HepG2 (cell line): ENCODE measurements around the gene C1QTNF1. TPM values are rescaled to one million over a fixed set of nuclear protein-coding genes. Genes with fewer than 3 reads are reported as not detected.

ENCODE experiments used
- ATAC-seq: fragments of 200-7000 bp; cut with Tn5 transposase; 3 replicates; pipeline ENCODE4 v1.9.1; 2020; ENCODE audit warnings: mild to moderate bottlenecking, moderate library complexity
- BruUV-seq: library from RNA; stranded (reverse); fragments of 400-500 nt; replicated peaks from 2 replicates; lab custom pipeline; 2021; lab: Mats Ljungman, UMichigan
- CTCF ChIA-PET: fragments of 300-600 bp; formaldehyde crosslinking; extraction: SDS; loops from one replicate; lab custom pipeline; 2021; ENCODE audit warnings: low total read pairs, inconsistent platforms, low intra/inter-chr PET ratio; lab: Yijun Ruan, JAX
- POLR2A ChIA-PET: fragments of 350-600 bp; sonication (Branson Sonifier 250); formaldehyde crosslinking; loops from one replicate; lab custom pipeline; 2020; ENCODE audit warnings: antibody characterized with exemption, inconsistent platforms; lab: Yijun Ruan, JAX
- DNase-seq: peaks from one replicate; pipeline ENCODE4 v3.0.0-alpha.2; 2015; ENCODE audit warnings: low spot score
- FAIRE-seq: peaks from 3 replicates; lab custom pipeline; 2011; peaks lifted over from hg19 to GRCh38; lab: Jason Lieb, UNC
- H2AFZ ChIP-seq: one replicate; pipeline ENCODE4 v1.6.1; 2011; ENCODE audit warnings: low read length, inconsistent platforms
- H3K27ac ChIP-seq: fragments of 300-600 bp; 3 replicates; pipeline ENCODE4 v1.8.0; 2011; ENCODE audit warnings: mixed run types, mild to moderate bottlenecking, mixed read lengths, low read length, inconsistent platforms; ENCODE audit not compliant: insufficient read depth; ENCODE audit errors: extremely low read length
- H3K27me3 ChIP-seq, 2 experiments: fragments of 200-600 bp in 1 of 2; 2 replicates in 1 of 2; 3 replicates in 1 of 2; pipeline versions ENCODE4 v1.6.0 to v1.8.0; 2011; ENCODE audit warnings: low read length in 2 of 2, mild to moderate bottlenecking in 2 of 2, moderate library complexity in 2 of 2, inconsistent platforms in 1 of 2; ENCODE audit not compliant: insufficient read depth in 2 of 2, control insufficient read depth in 1 of 2
- H3K36me3 ChIP-seq, 2 experiments: fragments of 200-600 bp in 1 of 2; replicated peaks in 1 of 2; 2 replicates in 1 of 2; 3 replicates in 1 of 2; pipeline versions ENCODE4 v1.5.1 to v1.8.0; 2011; ENCODE audit warnings: low read length in 2 of 2, inconsistent platforms in 1 of 2; ENCODE audit not compliant: insufficient read depth in 2 of 2, control insufficient read depth in 1 of 2
- H3K4me1 ChIP-seq: 2 replicates; pipeline ENCODE4 v1.5.1; 2012; ENCODE audit warnings: low read length, inconsistent platforms; ENCODE audit not compliant: insufficient read depth
- H3K4me2 ChIP-seq: 2 replicates; pipeline ENCODE4 v1.6.0; 2011; ENCODE audit warnings: low read depth, low read length, inconsistent platforms
- H3K4me3 ChIP-seq, 3 experiments: fragments of 200-600 bp in 1 of 3; sonication (generic), shearing (Covaris generic) in 1 of 3; replicated peaks in 1 of 3; 2 replicates each; pipeline ENCODE4 v1.5.1; 2011 to 2016; ENCODE audit warnings: low read length in 3 of 3, inconsistent platforms in 2 of 3, low read depth in 2 of 3, mild to moderate bottlenecking in 2 of 3, control low read depth in 1 of 3, mixed read lengths in 1 of 3; ENCODE audit not compliant: insufficient read depth in 1 of 3
- H3K79me2 ChIP-seq: one replicate; pipeline ENCODE4 v1.6.1; 2011; ENCODE audit warnings: low read length, inconsistent platforms; ENCODE audit not compliant: insufficient read depth
- H3K9ac ChIP-seq: 2 replicates; pipeline ENCODE4 v1.6.0; 2011; ENCODE audit warnings: mild to moderate bottlenecking, low read depth, low read length, inconsistent platforms; ENCODE audit not compliant: insufficient read depth
- H3K9me3 ChIP-seq: 2 replicates; pipeline ENCODE4 v1.5.1; 2012; ENCODE audit warnings: mild to moderate bottlenecking, low read length
- H4K20me1 ChIP-seq: 2 replicates; pipeline ENCODE4 v1.6.0; 2011; ENCODE audit warnings: inconsistent platforms, mild to moderate bottlenecking, low read length, moderate library complexity; ENCODE audit not compliant: insufficient read depth
- ARID2 ChIP-seq: sonication (generic); formaldehyde crosslinking; IDR thresholded peaks from 2 replicates; pipeline ENCODE4 v1.8.1; 2022; ENCODE audit warnings: mild to moderate bottlenecking, missing genetic modification reagents, borderline replicate concordance
- GMEB1 ChIP-seq: sonication (generic); formaldehyde crosslinking; IDR thresholded peaks from 2 replicates; pipeline ENCODE4 v1.5.1; 2020; ENCODE audit warnings: missing genetic modification reagents, mild to moderate bottlenecking, borderline replicate concordance
- KAT2B ChIP-seq: fragments of 150-350 bp; IDR thresholded peaks from 2 replicates; pipeline ENCODE4 v1.6.1; 2014; ENCODE audit warnings: low read depth, low read length, borderline replicate concordance
- POGZ ChIP-seq: sonication (generic); formaldehyde crosslinking; IDR thresholded peaks from 2 replicates; pipeline ENCODE4 v1.4.0; 2020; ENCODE audit warnings: mild to moderate bottlenecking, missing genetic modification reagents
- SRSF9 ChIP-seq: fragments of 200-400 bp; formaldehyde crosslinking; IDR thresholded peaks from 2 replicates; pipeline ENCODE4 v1.6.1; 2018; ENCODE audit warnings: borderline replicate concordance, mild to moderate bottlenecking, low read depth, low read length; ENCODE audit not compliant: insufficient read depth, poor library complexity, severe bottlenecking
- TEF ChIP-seq: sonication (generic); formaldehyde crosslinking; IDR thresholded peaks from 2 replicates; pipeline ENCODE4 v1.5.0; 2020; ENCODE audit warnings: missing genetic modification reagents
- YEATS2 ChIP-seq: sonication (generic); formaldehyde crosslinking; IDR thresholded peaks from 2 replicates; pipeline ENCODE4 v1.4.0; 2020; ENCODE audit warnings: missing genetic modification reagents, borderline replicate concordance
- ZMAT3 ChIP-seq: sonication (generic); formaldehyde crosslinking; conservative IDR thresholded peaks from 2 replicates; pipeline ENCODE4 v1.7.0; 2021; ENCODE audit warnings: missing genetic modification reagents
- ZNF17 ChIP-seq: sonication (generic); formaldehyde crosslinking; IDR thresholded peaks from 2 replicates; pipeline ENCODE4 v1.5.0; 2020; ENCODE audit warnings: mild to moderate bottlenecking, missing genetic modification reagents
- ZNF230 ChIP-seq: sonication (generic); formaldehyde crosslinking; IDR thresholded peaks from 2 replicates; pipeline ENCODE4 v1.4.0; 2020; ENCODE audit warnings: mild to moderate bottlenecking, missing genetic modification reagents
- ZNF253 ChIP-seq: sonication (generic); formaldehyde crosslinking; IDR thresholded peaks from 2 replicates; pipeline ENCODE4 v1.8.0; 2022; ENCODE audit warnings: mild to moderate bottlenecking, missing genetic modification reagents, borderline replicate concordance
- ZNF616 ChIP-seq: sonication (generic); formaldehyde crosslinking; IDR thresholded peaks from 2 replicates; pipeline ENCODE4 v1.5.0; 2020; ENCODE audit warnings: low read depth, mild to moderate bottlenecking, missing genetic modification reagents
- ZNF652 ChIP-seq: IDR thresholded peaks from 2 replicates; pipeline ENCODE4 v1.6.1; 2016; ENCODE audit warnings: low read depth, borderline replicate concordance
- ZSCAN20 ChIP-seq: sonication (generic); formaldehyde crosslinking; IDR thresholded peaks from 2 replicates; pipeline ENCODE4 v1.4.0; 2020; ENCODE audit warnings: missing genetic modification reagents, mild to moderate bottlenecking, borderline replicate concordance
- WGBS: methylation state at CpG from one replicate; pipeline ENCODE4 v1.1.6; 2017; ENCODE audit warnings: low lambda C conversion rate; 5-methylcytosine and 5-hydroxymethylcytosine counted together
- in situ Hi-C: cut with HindIII; loops from 2 replicates; pipeline ENCODE4 v1.10.0; 2017; ENCODE audit warnings: low pct_unique_long_range_greater_than_20kb; ENCODE audit not compliant: extremely low pct_ligation_motif_present
- intact Hi-C: fragments of 100-400 bp; cut with micrococcal nuclease; formaldehyde crosslinking; loops from one replicate; pipeline ENCODE4 v1.10.0; 2022; ENCODE audit not compliant: unreplicated experiment
- polyA plus RNA-seq, 8 experiments: library from polyadenylated mRNA; depleted of rRNA in 3 of 8; stranded (reverse) in 7 of 8; unstranded in 1 of 8; fragments of >200 nt; fragmentation: Illumina TruSeq in 4 of 8; extraction: Trizol in 4 of 8; gene quantifications; 2 replicates each; pipeline versions ENCODE4 v1.2.1 to v1.2.3, GENCODE V29; 2011 to 2016; ENCODE audit warnings: low read depth in 4 of 8, missing spikeins in 1 of 8, mixed read lengths in 1 of 8; ENCODE audit not compliant: insufficient read depth in 1 of 8
- total RNA-seq, 5 experiments: library from RNA; depleted of rRNA; stranded (reverse); fragments of >200 nt; fragmentation: Illumina TruSeq; extraction: Trizol; gene quantifications; 2 replicates each; pipeline ENCODE4 v1.2.3, GENCODE V29; 2016; ENCODE audit warnings: low read depth in 1 of 5

The C1QTNF1 gene
- total and polyA plus RNA-seq, 2 of the 13 experiments (the other 11 are each of a cell fraction or from before 2014, with no cell fraction given) = 0.18 to 0.86 TPM

GRCh38 chr17:79018370-79018695 is 5.6 kb upstream of the C1QTNF1 start:
- ChIA-PET CTCF (interaction anchor here (4.9 kb wide), 1 partner anchor 24 kb away, joined by 71 read pairs; no protein-coding TSS in a partner anchor), POLR2A (interaction anchor here (1.0 to 1.6 kb wide), 3 partner anchors 8 to 9 kb away, joined by 3 to 6 read pairs (median 3); partner anchors contain the start of gene CANT1)
- H3K36me3 ChIP-seq = no peaks in the 10 kb centered on the region
- no peak for ATAC-seq
- no peaks in the 10 kb centered on the region for H3K79me2 ChIP-seq
- no peaks in the 10 kb centered on the region for H3K27me3 ChIP-seq
- H3K9ac ChIP-seq = no peak overlapping the region
- H3K9me3 ChIP-seq = peaks cover 28% of the 10 kb centered on the region
- in situ Hi-C loops (no loop called here), intact Hi-C loops (loop anchor here (5.0 kb wide), 1 partner anchor 59 kb away; no protein-coding TSS in a partner anchor)
- WGBS = 76% methylated on average over 3 of the region's 3 CpGs
- DNase-seq = no peak
- FAIRE-seq = no peak
- no peaks in the 10 kb centered on the region for H4K20me1 ChIP-seq
- H2AFZ ChIP-seq = no peak overlapping the region
- H3K4me3 ChIP-seq = no peak overlapping the region
- TF ChIP-seq POGZ (CRISPR knock-in tag) (no peak), ZSCAN20 (CRISPR knock-in tag) (no peak), TEF (CRISPR knock-in tag) (no peak), ZMAT3 (CRISPR knock-in tag) (no peak), YEATS2 (CRISPR knock-in tag) (no peak), ZNF17 (CRISPR knock-in tag) (no peak), ZNF616 (no peak), ZNF230 (CRISPR knock-in tag) (no peak), ZNF652 (no peak), ARID2 (no peak), KAT2B (no peak), ZNF253 (CRISPR knock-in tag) (no peak), SRSF9 (no peak), GMEB1 (CRISPR knock-in tag) (no peak)
- no peak overlapping the region for H3K27ac ChIP-seq
- no peak overlapping the region for H3K4me2 ChIP-seq
- H3K4me1 ChIP-seq = peaks cover 32% of the 10 kb centered on the region
- no TSS peak for BruUV-seq
